Epithelial cell of esophagus (primary cell): ENCODE results near the gene NKX1-1.
A peak's percentile ranks its signal among the peaks of the same experiment; 100 is the strongest.

ENCODE experiments used
- DNase-seq: peaks from one replicate; pipeline ENCODE4 v3.0.0; 2010; ENCODE audit warnings: low read depth
- H3K4me3 ChIP-seq: 2 replicates; pipeline ENCODE4 v1.5.1; 2011; ENCODE audit warnings: mild to moderate bottlenecking, low read length, control low read depth
- TF ChIP-seq, protein P1 (sequence below): IDR thresholded peaks from 2 replicates; pipeline ENCODE4 v1.5.1; 2011; ENCODE audit warnings: low read depth, mild to moderate bottlenecking, low read length, control low read depth, inconsistent platforms; ENCODE audit not compliant: insufficient read depth; ENCODE audit errors: missing control alignments

Gene NKX1-1

DNA sequence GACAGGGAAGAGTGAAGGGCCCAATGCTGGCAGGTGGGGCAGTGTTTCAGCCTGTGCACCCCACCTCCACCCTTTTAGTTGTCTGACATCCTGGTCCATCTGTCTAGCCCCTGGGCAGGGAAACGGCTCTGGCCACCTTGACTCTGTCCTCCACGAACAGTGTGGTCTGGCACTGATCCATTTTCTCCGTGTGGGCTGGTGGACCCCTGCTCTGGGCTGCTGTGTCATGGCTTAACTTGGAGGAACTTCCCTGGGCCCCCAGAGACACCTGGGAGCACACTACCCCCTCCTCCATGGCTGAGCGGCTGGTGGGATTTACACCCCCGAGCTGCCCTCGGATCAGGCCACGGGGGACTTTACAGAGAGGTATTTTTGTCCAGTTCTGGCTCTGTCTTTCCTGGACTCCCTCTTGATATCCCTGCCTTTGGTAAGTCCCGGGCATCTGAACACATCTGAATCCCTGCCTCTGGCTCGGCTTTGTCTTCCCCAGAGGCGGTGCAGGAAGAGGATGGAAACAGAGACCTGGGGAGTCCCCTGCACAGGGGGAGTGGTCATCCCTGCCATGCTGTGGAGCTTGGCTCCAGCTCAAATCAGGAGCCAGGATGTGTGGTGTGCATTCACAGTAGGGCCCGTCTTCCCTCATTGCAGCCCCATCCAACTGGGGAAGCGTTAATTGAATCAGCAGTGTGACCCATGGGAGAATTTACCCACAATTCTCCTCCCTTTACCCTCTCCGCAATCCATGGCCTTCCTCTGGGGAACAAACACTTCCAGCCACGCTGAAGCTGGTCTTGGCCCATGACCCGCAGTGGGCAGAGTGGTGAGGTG, 6.3 kb upstream of the NKX1-1 start:
- TF ChIP-seq, protein P1, sequence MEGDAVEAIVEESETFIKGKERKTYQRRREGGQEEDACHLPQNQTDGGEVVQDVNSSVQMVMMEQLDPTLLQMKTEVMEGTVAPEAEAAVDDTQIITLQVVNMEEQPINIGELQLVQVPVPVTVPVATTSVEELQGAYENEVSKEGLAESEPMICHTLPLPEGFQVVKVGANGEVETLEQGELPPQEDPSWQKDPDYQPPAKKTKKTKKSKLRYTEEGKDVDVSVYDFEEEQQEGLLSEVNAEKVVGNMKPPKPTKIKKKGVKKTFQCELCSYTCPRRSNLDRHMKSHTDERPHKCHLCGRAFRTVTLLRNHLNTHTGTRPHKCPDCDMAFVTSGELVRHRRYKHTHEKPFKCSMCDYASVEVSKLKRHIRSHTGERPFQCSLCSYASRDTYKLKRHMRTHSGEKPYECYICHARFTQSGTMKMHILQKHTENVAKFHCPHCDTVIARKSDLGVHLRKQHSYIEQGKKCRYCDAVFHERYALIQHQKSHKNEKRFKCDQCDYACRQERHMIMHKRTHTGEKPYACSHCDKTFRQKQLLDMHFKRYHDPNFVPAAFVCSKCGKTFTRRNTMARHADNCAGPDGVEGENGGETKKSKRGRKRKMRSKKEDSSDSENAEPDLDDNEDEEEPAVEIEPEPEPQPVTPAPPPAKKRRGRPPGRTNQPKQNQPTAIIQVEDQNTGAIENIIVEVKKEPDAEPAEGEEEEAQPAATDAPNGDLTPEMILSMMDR, result no peak
- no peak overlapping the region for H3K4me3 ChIP-seq
- no peak for DNase-seq

DNA sequence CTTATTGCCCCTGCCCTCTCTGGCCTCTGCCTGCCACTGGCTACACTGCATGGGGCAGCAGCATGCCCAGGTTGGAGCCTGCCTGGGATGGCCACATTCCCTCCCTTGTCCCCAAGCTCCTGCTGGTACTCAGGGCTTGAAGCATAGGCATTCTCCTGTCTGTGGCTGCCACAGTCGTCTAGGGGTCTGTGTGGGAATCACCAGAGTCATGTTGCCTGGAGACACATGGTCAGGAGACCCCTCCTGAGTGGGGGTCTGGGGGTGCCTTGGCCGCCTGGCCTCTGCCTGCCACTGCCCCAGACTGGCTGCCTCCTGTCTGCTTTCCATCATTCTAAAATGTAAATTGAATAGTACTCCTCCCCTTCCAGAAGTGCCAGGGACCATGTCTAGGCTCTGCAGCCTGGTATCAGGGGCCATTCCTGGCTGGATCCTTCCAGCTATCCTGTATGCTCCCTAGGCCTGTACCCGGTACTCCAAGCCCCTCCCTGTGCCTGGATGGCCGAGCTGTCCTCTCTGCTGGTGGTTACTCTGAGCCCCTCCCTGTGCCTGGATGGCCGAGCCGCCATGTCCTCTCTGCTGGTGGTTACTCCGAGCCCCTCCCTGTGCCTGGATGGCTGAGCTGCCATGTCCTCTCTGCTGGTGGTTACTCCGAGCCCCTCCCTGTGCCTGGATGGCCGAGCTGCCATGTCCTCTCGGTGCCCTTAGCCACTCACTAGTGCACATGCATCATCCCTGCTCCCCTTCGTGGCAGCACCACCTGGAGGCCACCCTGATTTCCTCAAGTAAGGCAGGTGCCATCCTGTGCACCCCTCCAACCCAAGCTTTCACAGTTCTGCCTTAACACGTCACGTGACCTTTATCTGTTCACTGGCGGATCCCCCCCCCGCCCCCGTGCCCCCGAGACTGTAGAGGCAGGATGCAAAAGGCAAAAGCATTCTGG, 5.5 kb upstream of the NKX1-1 start:
- TF ChIP-seq, protein P1, result no peak
- H3K4me3 ChIP-seq, result no peak overlapping the region
- DNase-seq, result no peak

DNA sequence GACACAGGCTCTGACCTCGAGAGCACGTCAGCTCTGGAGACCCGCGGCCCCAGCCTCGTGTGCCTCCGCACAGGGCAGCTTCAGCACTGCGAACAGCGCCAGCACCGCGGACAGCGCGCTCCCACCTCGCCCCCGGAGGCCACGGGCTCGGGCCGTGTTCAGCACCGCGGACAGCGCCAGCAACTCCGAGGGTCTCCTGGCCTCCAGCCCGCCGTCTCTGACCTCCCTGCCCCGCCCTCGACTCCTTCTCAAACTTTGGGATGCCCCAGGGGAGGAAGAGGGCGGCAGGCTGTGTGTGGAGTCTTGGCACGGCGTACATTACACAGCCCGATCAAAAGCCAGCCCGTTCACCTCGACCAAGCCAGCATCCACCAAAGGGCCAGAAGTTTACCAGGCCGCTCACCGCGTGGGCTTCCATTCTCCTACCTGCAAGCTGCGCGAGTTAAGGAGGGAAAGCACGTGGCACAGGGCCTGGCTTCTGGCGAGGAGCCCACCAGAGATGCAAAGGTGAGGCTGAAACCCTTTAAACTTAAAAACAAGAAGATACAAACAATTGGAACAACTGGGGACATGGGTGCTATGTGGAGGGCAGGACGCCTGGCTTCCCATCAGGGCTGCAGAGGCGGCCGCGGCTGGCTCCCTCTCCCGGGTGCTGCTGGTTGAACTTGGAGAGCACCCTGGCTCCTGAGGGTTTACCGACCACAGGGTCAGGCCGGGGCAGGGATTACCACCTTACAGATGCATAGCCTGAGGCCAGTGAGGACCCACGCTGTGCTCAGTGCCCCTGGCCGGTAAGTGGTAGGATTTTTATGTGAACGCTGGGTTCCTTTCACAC, 4.5 kb upstream of the NKX1-1 start:
- DNase-seq, result peak; percentile 41
- TF ChIP-seq, protein P1, result no peak
- H3K4me3 ChIP-seq, result no peak overlapping the region

DNA sequence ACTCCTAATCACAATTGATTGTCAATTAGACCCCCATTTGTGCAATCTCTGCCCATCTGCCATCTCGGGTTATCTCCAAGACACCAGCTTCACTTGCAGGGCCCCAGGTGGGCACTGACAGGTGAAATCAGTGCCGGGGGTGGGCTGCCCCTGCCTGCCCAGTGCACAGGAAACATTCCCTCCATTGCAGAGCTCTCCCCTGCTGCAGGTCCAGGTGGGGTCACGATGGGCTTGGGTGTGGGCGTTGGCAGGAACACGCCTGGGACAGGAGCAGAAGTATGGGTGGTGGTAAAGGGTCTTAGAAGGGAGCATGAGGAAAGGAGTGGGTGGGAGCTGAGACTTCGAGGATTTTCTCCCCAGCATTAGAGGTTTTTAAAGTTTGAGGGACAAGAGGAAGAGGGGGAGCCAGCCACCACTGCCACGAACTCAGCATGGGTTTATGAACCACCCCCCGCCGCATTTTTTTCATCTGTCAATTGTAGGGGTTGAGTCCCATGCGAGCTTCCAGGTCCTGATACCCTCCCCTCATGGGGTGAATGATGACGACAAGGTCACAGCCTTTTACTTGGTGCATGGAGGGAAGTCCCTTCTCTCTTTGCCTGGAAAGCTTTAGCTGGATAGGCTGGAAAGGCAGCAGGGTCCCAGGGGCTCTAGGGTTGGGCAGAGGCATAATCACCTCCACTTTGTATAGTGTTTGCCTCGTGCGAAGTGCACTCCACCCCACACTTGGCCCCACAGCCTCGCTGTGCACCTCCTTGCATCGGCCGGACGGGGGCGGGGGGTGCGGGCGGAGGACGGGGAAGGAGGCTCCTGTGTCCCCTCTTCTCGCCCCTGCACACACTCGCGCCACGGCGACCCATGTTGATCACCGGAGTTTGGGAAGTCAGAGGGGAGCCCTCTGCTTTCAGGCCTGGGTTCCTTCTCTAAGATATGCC, 3.5 kb upstream of the NKX1-1 start:
- H3K4me3 ChIP-seq, result no peak overlapping the region
- no peak for DNase-seq
- TF ChIP-seq, protein P1, result no peak

DNA sequence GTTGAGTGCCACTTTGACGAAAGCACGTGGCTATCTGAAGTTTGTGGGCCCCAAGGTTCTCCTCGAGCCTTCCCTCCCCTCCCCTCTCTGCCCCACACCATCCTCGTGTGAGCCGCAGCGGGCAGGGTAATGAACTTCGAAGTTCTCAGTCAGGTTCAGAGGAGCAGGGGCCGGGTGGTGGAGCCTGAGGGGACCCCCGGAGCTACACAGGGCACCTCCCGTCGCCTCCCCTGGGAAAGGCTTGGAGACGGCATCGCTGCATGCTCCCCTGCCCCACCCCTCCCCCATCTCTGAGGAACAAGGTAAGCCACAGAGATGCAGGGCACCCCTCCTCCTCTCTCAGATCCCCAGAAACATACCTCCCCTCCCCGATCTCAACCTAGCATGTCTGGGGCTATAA, 2.8 kb upstream of the NKX1-1 start:
- DNase-seq, result no peak
- TF ChIP-seq, protein P1, result no peak
- no peak overlapping the region for H3K4me3 ChIP-seq

DNA sequence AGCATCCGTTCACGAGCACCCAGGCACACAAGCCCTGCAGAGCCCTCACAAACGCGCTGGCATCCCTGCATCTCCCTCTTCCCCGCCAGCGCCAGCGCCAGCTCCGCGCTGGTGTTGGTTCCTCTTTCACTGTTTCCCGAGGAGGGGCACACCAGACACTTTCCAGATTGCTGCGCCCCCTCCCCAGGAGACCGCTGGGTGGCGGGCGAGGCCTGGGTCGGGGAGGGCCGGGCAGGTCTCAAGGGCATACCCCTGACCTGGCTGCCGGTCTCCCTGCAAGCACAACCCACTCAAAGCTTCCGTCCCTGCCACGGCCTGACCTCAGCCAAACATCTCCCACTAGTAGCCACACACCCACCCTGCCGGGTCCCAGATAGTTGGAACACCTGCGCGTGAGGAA, 2.2 kb upstream of the NKX1-1 start:
- no peak for DNase-seq
- TF ChIP-seq, protein P1, result no peak
- H3K4me3 ChIP-seq, result no peak overlapping the region
